ENCODE results near the gene SPATA6L.

SPATA6L gene

DNA sequence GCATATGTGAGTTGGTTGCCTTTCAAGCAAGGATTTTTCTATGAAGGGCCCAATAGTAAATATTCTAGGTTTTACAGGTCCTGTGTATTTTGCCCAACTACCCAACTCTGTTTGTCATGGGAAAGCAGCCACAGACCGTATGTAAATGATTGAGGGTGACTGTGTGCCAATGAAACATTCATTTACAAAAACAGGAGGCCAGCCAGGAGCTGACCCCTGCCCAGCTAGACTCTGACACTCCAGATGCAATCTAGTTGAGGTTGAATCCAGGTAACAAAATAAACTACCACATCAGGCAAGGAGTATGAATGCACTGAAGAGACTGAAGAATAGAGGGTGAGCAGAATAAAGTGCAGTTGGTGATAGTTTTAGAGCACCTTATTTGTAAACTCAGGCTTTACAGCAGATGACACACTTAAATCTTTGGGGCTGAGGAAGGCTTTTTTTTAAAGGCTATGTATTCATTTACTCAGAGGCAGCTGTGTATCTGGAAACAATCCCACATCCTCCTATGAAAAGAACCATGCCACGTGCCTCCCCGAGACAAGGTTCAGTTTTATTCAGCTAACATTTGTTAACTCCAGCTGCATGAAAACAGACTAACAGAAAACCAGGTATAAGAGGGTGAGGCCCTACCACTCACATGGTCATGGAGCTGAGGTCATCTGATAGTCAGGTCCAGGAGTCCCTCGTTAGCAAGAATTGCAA, 115.3 kb downstream of the SPATA6L start:
- no peak for DNase-seq (ENCODE audit: low read depth in 2 of 2)

DNA sequence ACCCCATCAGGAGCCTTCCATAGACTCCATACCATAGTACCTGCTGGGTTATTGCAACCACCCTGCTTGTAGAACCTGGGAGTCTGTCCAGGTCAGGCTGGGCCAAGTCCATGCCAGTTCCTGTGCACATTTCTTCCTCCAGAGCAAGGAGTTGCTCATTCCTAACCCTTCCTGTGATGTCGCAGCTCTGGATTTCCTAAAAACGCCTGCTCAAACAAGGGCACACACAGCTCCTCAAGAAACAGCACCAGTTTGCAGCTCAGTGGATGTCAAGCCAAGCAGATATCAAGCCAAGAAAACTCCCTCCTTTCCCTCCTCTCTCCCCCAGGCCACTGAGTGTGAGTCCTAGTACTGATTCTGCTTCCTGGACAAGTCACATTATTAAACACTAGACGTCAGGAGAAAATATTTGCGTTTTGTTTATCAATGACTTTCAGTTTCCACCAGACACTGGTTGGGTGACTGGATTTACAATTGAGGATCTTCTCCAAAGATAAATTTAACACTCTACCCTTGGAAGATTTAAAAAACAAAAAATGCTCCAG, 116.5 kb downstream of the SPATA6L start:
- DNase-seq (ENCODE audit: low read depth in 2 of 2) = no peak

DNA sequence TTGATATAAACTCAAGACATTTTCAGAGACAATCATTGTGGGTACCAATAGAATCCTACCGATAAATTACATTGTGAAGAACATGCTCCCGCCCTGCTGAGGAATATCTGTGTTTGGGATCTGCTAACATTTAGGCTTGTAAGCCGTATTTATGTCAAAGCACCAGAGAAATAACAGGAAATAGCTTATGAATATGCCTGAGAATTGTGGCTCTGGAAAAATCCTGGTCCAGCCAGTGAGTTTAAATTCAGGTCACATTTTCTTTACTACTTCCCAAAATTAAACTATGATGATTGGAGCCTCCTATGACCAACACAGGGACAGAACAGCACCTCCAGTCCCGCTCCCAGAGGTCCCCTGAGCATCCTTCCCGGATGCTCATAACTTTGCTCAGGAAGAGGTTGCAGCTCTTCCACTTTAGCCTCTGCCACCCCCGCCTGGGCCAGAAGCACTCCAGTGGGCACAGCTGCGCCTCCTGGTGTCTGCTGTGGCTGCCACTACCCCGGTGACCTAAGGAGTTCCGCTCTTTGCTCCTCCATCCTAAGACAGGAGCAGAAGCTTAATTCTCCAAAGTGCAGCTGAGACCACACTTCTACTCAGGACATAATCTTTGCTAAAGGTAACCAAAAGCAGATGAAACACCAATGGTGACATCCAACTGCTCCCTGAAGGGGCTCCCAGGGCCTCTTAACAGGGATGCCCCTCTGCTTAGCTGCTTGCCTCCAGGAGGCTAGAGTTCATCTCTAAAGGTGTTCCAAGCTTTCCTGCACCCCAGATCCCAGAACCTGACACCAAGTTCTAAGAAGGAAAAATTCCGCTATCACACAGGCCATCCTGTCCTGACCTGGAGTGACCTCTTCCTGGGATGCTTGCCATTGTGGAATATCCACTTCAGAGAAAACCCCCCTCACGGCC, 117.2 kb downstream of the SPATA6L start:
- DNase-seq (ENCODE audit: low read depth in 2 of 2) = peak in 1 of 2 donors; percentile 3
